HepG2 (cell line): ENCODE data around the gene ZDHHC24. TPM values are rescaled to one million over a fixed set of nuclear protein-coding genes. Genes with fewer than 3 reads are reported as not detected.

Experiments used
- ATAC-seq: fragments of 200-7000 bp; cut with Tn5 transposase; 3 replicates; pipeline ENCODE4 v1.9.1; 2020; ENCODE audit warnings: mild to moderate bottlenecking, moderate library complexity
- BruUV-seq: library from RNA; stranded (reverse); fragments of 400-500 nt; replicated peaks from 2 replicates; lab custom pipeline; 2021; lab: Mats Ljungman, UMichigan
- CTCF ChIA-PET: fragments of 300-600 bp; formaldehyde crosslinking; extraction: SDS; loops from one replicate; lab custom pipeline; 2021; ENCODE audit warnings: low total read pairs, inconsistent platforms, low intra/inter-chr PET ratio; lab: Yijun Ruan, JAX
- POLR2A ChIA-PET: fragments of 350-600 bp; sonication (Branson Sonifier 250); formaldehyde crosslinking; loops from one replicate; lab custom pipeline; 2020; ENCODE audit warnings: antibody characterized with exemption, inconsistent platforms; lab: Yijun Ruan, JAX
- DNase-seq: peaks from one replicate; pipeline ENCODE4 v3.0.0-alpha.2; 2015; ENCODE audit warnings: low spot score
- FAIRE-seq: peaks from 3 replicates; lab custom pipeline; 2011; peaks lifted over from hg19 to GRCh38; lab: Jason Lieb, UNC
- H2AFZ ChIP-seq: one replicate; pipeline ENCODE4 v1.6.1; 2011; ENCODE audit warnings: low read length, inconsistent platforms
- H3K27ac ChIP-seq: fragments of 300-600 bp; 3 replicates; pipeline ENCODE4 v1.8.0; 2011; ENCODE audit warnings: mixed run types, mild to moderate bottlenecking, mixed read lengths, low read length, inconsistent platforms; ENCODE audit not compliant: insufficient read depth; ENCODE audit errors: extremely low read length
- H3K27me3 ChIP-seq, 2 experiments: fragments of 200-600 bp in 1 of 2; 2 replicates in 1 of 2; 3 replicates in 1 of 2; pipeline versions ENCODE4 v1.6.0 to v1.8.0; 2011; ENCODE audit warnings: low read length in 2 of 2, mild to moderate bottlenecking in 2 of 2, moderate library complexity in 2 of 2, inconsistent platforms in 1 of 2; ENCODE audit not compliant: insufficient read depth in 2 of 2, control insufficient read depth in 1 of 2
- H3K36me3 ChIP-seq, 2 experiments: fragments of 200-600 bp in 1 of 2; replicated peaks in 1 of 2; 2 replicates in 1 of 2; 3 replicates in 1 of 2; pipeline versions ENCODE4 v1.5.1 to v1.8.0; 2011; ENCODE audit warnings: low read length in 2 of 2, inconsistent platforms in 1 of 2; ENCODE audit not compliant: insufficient read depth in 2 of 2, control insufficient read depth in 1 of 2
- H3K4me1 ChIP-seq: 2 replicates; pipeline ENCODE4 v1.5.1; 2012; ENCODE audit warnings: low read length, inconsistent platforms; ENCODE audit not compliant: insufficient read depth
- H3K4me2 ChIP-seq: 2 replicates; pipeline ENCODE4 v1.6.0; 2011; ENCODE audit warnings: low read depth, low read length, inconsistent platforms
- H3K4me3 ChIP-seq, 3 experiments: fragments of 200-600 bp in 1 of 3; sonication (generic), shearing (Covaris generic) in 1 of 3; replicated peaks in 1 of 3; 2 replicates each; pipeline ENCODE4 v1.5.1; 2011 to 2016; ENCODE audit warnings: low read length in 3 of 3, inconsistent platforms in 2 of 3, low read depth in 2 of 3, mild to moderate bottlenecking in 2 of 3, control low read depth in 1 of 3, mixed read lengths in 1 of 3; ENCODE audit not compliant: insufficient read depth in 1 of 3
- H3K79me2 ChIP-seq: one replicate; pipeline ENCODE4 v1.6.1; 2011; ENCODE audit warnings: low read length, inconsistent platforms; ENCODE audit not compliant: insufficient read depth
- H3K9ac ChIP-seq: 2 replicates; pipeline ENCODE4 v1.6.0; 2011; ENCODE audit warnings: mild to moderate bottlenecking, low read depth, low read length, inconsistent platforms; ENCODE audit not compliant: insufficient read depth
- H3K9me3 ChIP-seq: 2 replicates; pipeline ENCODE4 v1.5.1; 2012; ENCODE audit warnings: mild to moderate bottlenecking, low read length
- H4K20me1 ChIP-seq: 2 replicates; pipeline ENCODE4 v1.6.0; 2011; ENCODE audit warnings: inconsistent platforms, mild to moderate bottlenecking, low read length, moderate library complexity; ENCODE audit not compliant: insufficient read depth
- FOXC1 ChIP-seq: sonication (generic); formaldehyde crosslinking; IDR thresholded peaks from 2 replicates; pipeline ENCODE4 v1.8.0; 2022; ENCODE audit warnings: mild to moderate bottlenecking, missing genetic modification reagents, borderline replicate concordance
- IKZF4 ChIP-seq: sonication (generic); formaldehyde crosslinking; IDR thresholded peaks from 2 replicates; pipeline ENCODE4 v1.5.1; 2020; ENCODE audit warnings: borderline replicate concordance, mild to moderate bottlenecking, low read depth, missing genetic modification reagents; ENCODE audit errors: not compliant biosample characterization
- REL ChIP-seq: sonication (generic); formaldehyde crosslinking; conservative IDR thresholded peaks from 2 replicates; pipeline ENCODE4 v1.8.0; 2022; ENCODE audit warnings: mild to moderate bottlenecking, missing genetic modification reagents, moderate library complexity
- TOE1 ChIP-seq: sonication (generic); formaldehyde crosslinking; IDR thresholded peaks from 2 replicates; pipeline ENCODE4 v1.4.0; 2020; ENCODE audit warnings: mild to moderate bottlenecking, missing genetic modification reagents
- ZNF101 ChIP-seq: sonication (generic); formaldehyde crosslinking; IDR thresholded peaks from 2 replicates; pipeline ENCODE4 v1.4.0; 2020; ENCODE audit warnings: mild to moderate bottlenecking, low read depth, missing genetic modification reagents, borderline replicate concordance
- ZNF383 ChIP-seq: sonication (generic); formaldehyde crosslinking; IDR thresholded peaks from 2 replicates; pipeline ENCODE4 v1.4.0; 2020; ENCODE audit warnings: missing genetic modification reagents, mild to moderate bottlenecking, borderline replicate concordance
- ZNF441 ChIP-seq: sonication (generic); formaldehyde crosslinking; IDR thresholded peaks from 2 replicates; pipeline ENCODE4 v1.7.0; 2021; ENCODE audit warnings: missing genetic modification reagents, borderline replicate concordance
- ZNF589 ChIP-seq: sonication (generic); formaldehyde crosslinking; conservative IDR thresholded peaks from 2 replicates; pipeline ENCODE4 v1.8.0; 2022; ENCODE audit warnings: mild to moderate bottlenecking, moderate library complexity, missing genetic modification reagents
- ZNF660 ChIP-seq: sonication (generic); formaldehyde crosslinking; IDR thresholded peaks from 2 replicates; pipeline ENCODE4 v1.5.1; 2020; ENCODE audit warnings: mild to moderate bottlenecking, low read depth, missing genetic modification reagents, borderline replicate concordance
- WGBS: methylation state at CpG from one replicate; pipeline ENCODE4 v1.1.6; 2017; ENCODE audit warnings: low lambda C conversion rate; 5-methylcytosine and 5-hydroxymethylcytosine counted together
- in situ Hi-C: cut with HindIII; loops from 2 replicates; pipeline ENCODE4 v1.10.0; 2017; ENCODE audit warnings: low pct_unique_long_range_greater_than_20kb; ENCODE audit not compliant: extremely low pct_ligation_motif_present
- intact Hi-C: fragments of 100-400 bp; cut with micrococcal nuclease; formaldehyde crosslinking; loops from one replicate; pipeline ENCODE4 v1.10.0; 2022; ENCODE audit not compliant: unreplicated experiment
- polyA plus RNA-seq, 8 experiments: library from polyadenylated mRNA; depleted of rRNA in 3 of 8; stranded (reverse) in 7 of 8; unstranded in 1 of 8; fragments of >200 nt; fragmentation: Illumina TruSeq in 4 of 8; extraction: Trizol in 4 of 8; gene quantifications; 2 replicates each; pipeline versions ENCODE4 v1.2.1 to v1.2.3, GENCODE V29; 2011 to 2016; ENCODE audit warnings: low read depth in 4 of 8, missing spikeins in 1 of 8, mixed read lengths in 1 of 8; ENCODE audit not compliant: insufficient read depth in 1 of 8
- total RNA-seq, 5 experiments: library from RNA; depleted of rRNA; stranded (reverse); fragments of >200 nt; fragmentation: Illumina TruSeq; extraction: Trizol; gene quantifications; 2 replicates each; pipeline ENCODE4 v1.2.3, GENCODE V29; 2016; ENCODE audit warnings: low read depth in 1 of 5

Gene ZDHHC24
- total and polyA plus RNA-seq, 2 of the 13 experiments (the other 11 are each of a cell fraction or from before 2014, with no cell fraction given) = 4.3 TPM

DNA sequence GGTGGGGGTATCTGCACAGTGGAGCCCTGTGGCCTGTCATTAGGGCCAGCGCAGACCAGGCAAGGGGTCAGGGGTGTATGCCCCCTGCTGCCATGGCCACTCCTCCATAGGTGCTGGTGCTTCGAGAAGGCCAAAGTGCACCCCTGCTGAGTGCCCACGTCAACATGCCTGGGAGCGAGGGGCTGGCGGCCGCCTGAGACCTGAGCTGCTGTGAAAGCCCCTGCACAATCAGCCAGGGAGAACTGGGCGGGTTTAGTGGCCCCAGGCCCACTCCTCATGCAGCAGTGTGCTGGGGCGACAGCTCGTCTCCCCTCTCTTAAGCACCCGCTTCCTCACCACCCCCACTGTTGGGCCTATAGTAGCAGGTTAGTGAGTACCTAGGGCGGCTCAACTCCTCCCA, 14.0 kb downstream of the ZDHHC24 start:
- H3K36me3 ChIP-seq = peaks cover 0 to 3% of the 10 kb centered on the region in 2 experiments; a peak in 2 of 5 replicates
- BruUV-seq = no TSS peak
- 0 out of 2 replicates have a peak, but pooled peaks cover 7% of the 10 kb centered on the region for H3K4me1 ChIP-seq
- POLR2A ChIA-PET = interaction anchor here (1.4 kb wide), 1 partner anchor 13 kb away, joined by 4 read pairs; no protein-coding TSS in a partner anchor
- H3K27ac ChIP-seq = no peak overlapping the region
- H3K79me2 ChIP-seq = no peaks in the 10 kb centered on the region
- FAIRE-seq (no peak), ATAC-seq (no peak)
- in situ Hi-C loops (no loop called here), intact Hi-C loops (no loop called here)
- no peaks in the 10 kb centered on the region for H3K9me3 ChIP-seq
- no peaks in the 10 kb centered on the region for H3K27me3 ChIP-seq
- no peak overlapping the region for H2AFZ ChIP-seq
- TF ChIP-seq ZNF383 (CRISPR knock-in tag) (no peak), ZNF441 (CRISPR knock-in tag) (no peak), IKZF4 (CRISPR knock-in tag) (no peak), FOXC1 (CRISPR knock-in tag) (no peak), ZNF589 (no peak), ZNF101 (CRISPR knock-in tag) (no peak), TOE1 (no peak), ZNF660 (CRISPR knock-in tag) (no peak), REL (no peak)
- TF ChIP-seq, all 625 proteins: peak for 0
- Histone ChIP-seq H4K20me1 (no peaks in the 10 kb centered on the region), H3K4me3 (no peak overlapping the region), H3K9ac (no peak overlapping the region), H3K4me2 (no peak overlapping the region)
- 88% methylated on average over 5 of the region's 11 CpGs for WGBS
- CTCF ChIA-PET = no interaction called here
- no peak for DNase-seq
